Stimulated activated CD8-positive, alpha-beta memory T cell treated with anti-CD3 and anti-CD28 coated beads, Interleukin-7, amount 100 ng/mL, for 24 hours (primary cell): ENCODE results near the gene CD8B.

Experiments used
- DNase-seq: peaks from one replicate; pipeline ENCODE4 v3.0.0-alpha.2; 2020; ENCODE audit warnings: low read depth

CD8B gene

DNA sequence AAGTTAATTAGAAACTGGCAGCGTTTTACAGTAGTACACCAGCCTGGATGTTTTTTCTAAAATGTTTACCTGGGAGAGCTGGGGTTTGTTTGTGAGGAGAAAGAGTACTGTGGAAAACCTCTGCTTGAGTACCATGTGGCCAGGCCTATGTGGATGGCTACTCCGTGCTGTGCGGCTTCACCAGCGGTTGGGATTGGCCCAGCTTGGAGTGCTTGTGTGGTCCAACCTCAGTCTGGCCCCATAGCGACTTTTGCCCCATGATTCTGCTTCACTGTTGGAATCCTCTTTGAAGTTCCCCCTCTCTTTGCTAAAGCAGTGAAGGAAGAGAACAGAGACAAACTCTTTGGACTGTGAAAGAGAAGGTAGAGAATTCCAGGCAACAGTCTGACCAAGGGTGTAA, 86.8 kb downstream of the CD8B start:
- no peak for DNase-seq

GRCh38 chr2:86772611-86773010, 89.1 kb downstream of the CD8B start:
- DNase-seq = no peak

GRCh38 chr2:86770816-86771301, 90.8 kb downstream of the CD8B start:
- no peak for DNase-seq

GRCh38 chr2:86769838-86770237, 91.8 kb downstream of the CD8B start:
- no peak for DNase-seq

DNA sequence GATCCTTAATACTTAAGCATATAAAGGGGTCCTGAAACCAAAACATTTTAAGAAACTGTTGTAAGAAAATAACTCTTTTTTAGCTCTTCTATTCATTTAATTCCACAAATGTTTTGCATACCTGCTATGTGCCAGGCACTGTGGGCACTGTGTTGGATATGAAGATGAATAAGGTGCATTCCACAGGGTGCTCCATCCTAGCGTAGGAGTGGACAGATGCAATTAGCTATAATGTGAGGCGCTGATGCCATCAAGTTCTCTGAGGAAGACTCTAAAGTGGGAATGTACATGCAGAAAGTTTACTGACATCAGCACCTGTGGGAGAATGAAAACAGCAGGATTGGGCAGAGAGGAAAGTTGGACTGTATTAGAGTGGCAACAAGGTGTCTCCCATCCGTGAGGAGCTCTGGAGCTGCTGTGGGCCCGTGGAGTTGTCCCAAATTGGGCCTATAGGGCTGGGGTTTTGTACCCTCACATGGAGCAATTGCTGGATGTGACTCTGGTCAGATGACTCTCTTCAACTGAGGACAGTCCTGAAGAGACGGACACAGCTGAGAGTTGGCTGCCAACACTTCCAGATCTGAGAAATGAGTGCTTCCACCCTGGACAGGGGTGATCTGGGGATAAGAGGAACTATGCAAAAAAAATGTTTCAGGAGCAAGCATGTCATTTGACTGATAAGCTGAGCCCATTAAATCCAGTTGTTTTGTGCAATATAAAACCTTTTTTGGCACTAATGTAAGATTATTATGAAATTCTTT, 93.3 kb downstream of the CD8B start:
- no peak for DNase-seq
